ENCODE measurements around the gene SLC25A43. TPM values are rescaled to one million over a fixed set of nuclear protein-coding genes. Genes with fewer than 3 reads are reported as not detected.
"Not testable (repeated sequence)": the region's sequence is repeated elsewhere in the genome, so short reads cannot be mapped to it uniquely, and the experiment has no call there.

The SLC25A43 gene
- total and polyA plus RNA-seq, 2 experiments from 2014 or later: 28.4 to 53.4 TPM

GRCh38 chrX:119429471-119429870 is 30.3 kb downstream of the SLC25A43 start:
- no peaks in the 10 kb centered on the region for H4K20me1 ChIP-seq (ENCODE audit: insufficient read depth)
- 85 to 89% methylated on average over 3 of the region's 4 CpGs for WGBS, 2 experiments (ENCODE audit: low coverage in 1 of 2, low lambda C conversion rate in 2 of 2, missing lambda C conversion rate in 2 of 2)
- no peak overlapping the region for H3K4me3 ChIP-seq
- no peaks in the 10 kb centered on the region for H3K36me3 ChIP-seq (ENCODE audit: low read depth)
- DNase-seq: peak; percentile 11
- no peak overlapping the region for H2AFZ ChIP-seq
- no peak overlapping the region for H3K9ac ChIP-seq
- no peak overlapping the region for H3K4me2 ChIP-seq (ENCODE audit: unreplicated experiment)
- H3K9me2 ChIP-seq (ENCODE audit: insufficient read depth): no peaks in the 10 kb centered on the region
- TF ChIP-seq EZH2phosphoT487 (IDR thresholded peaks at IDR 0.05; ENCODE audit: insufficient read depth, low read depth) (no peak), EZH2 (IDR thresholded peaks at IDR 0.05; ENCODE audit: insufficient read depth, poor library complexity, severe bottlenecking) (no peak)
- no peaks in the 10 kb centered on the region for H3F3A ChIP-seq (ENCODE audit: insufficient read depth)
- H3K4me1 ChIP-seq (ENCODE audit: insufficient read depth): peaks cover 5% of the 10 kb centered on the region; the same call in 1 of the 2 replicates
- H3K27ac ChIP-seq: no peak overlapping the region
- no peaks in the 10 kb centered on the region for H3K27me3 ChIP-seq (replicated peaks; ENCODE audit: insufficient read depth)
- no peaks in the 10 kb centered on the region for H3K9me3 ChIP-seq (ENCODE audit: low read depth)
- 0 out of 2 replicates have a peak, but pooled peaks cover 8% of the 10 kb centered on the region for H3K79me2 ChIP-seq (ENCODE audit: insufficient read depth)
- in situ Hi-C loops (cut with MboI): no loop called here

GRCh38 chrX:119441295-119441694 is 42.2 kb downstream of the SLC25A43 start:
- WGBS, 2 experiments (ENCODE audit: low coverage in 1 of 2, low lambda C conversion rate in 2 of 2, missing lambda C conversion rate in 2 of 2): 98 to 100% methylated on average over 8 to 9 of the region's 17 CpGs
- H3K4me1 ChIP-seq (ENCODE audit: insufficient read depth); H3F3A ChIP-seq (ENCODE audit: insufficient read depth); DNase-seq; H3K36me3 ChIP-seq (ENCODE audit: low read depth); H3K9me3 ChIP-seq (ENCODE audit: low read depth); H3K4me2 ChIP-seq (ENCODE audit: unreplicated experiment); H4K20me1 ChIP-seq (ENCODE audit: insufficient read depth); H3K79me2 ChIP-seq (ENCODE audit: insufficient read depth); H2AFZ ChIP-seq; H3K9me2 ChIP-seq (ENCODE audit: insufficient read depth); in situ Hi-C loops (cut with MboI); H3K27me3 ChIP-seq (replicated peaks; ENCODE audit: insufficient read depth); H3K9ac ChIP-seq; H3K4me3 ChIP-seq; H3K27ac ChIP-seq: not testable (repeated sequence)

- Histone ChIP-seq H3F3A (ENCODE audit: insufficient read depth) (no peaks in the 10 kb centered on the region), H3K79me2 (ENCODE audit: insufficient read depth) (no peaks in the 10 kb centered on the region), H3K4me3 (no peak overlapping the region), H3K27ac (no peak overlapping the region), H3K9me2 (ENCODE audit: insufficient read depth) (no peaks in the 10 kb centered on the region), H3K9ac (no peak overlapping the region), H2AFZ (no peak overlapping the region), H3K27me3 (replicated peaks; ENCODE audit: insufficient read depth) (no peaks in the 10 kb centered on the region), H4K20me1 (ENCODE audit: insufficient read depth) (no peaks in the 10 kb centered on the region), H3K4me2 (ENCODE audit: unreplicated experiment) (no peak overlapping the region), H3K36me3 (ENCODE audit: low read depth) (no peaks in the 10 kb centered on the region; the same call in 1 of the 2 replicates), H3K9me3 (ENCODE audit: low read depth) (no peaks in the 10 kb centered on the region), H3K4me1 (ENCODE audit: insufficient read depth) (no peaks in the 10 kb centered on the region)
- no peak for TF ChIP-seq EZH2phosphoT487 (IDR thresholded peaks at IDR 0.05; ENCODE audit: insufficient read depth, low read depth)
- TF ChIP-seq EZH2 (IDR thresholded peaks at IDR 0.05; ENCODE audit: insufficient read depth, poor library complexity, severe bottlenecking): no peak
- in situ Hi-C loops (cut with MboI): no loop called here
- DNase-seq: no peak
- 50% methylated on average over 2 of the region's 2 CpGs for WGBS, 2 experiments (ENCODE audit: low coverage in 1 of 2, low lambda C conversion rate in 2 of 2, missing lambda C conversion rate in 2 of 2)
Observed at GRCh38 chrX:119442286-119442685, 43.1 kb downstream of the SLC25A43 start.

- H4K20me1 ChIP-seq (ENCODE audit: insufficient read depth): no peaks in the 10 kb centered on the region
- WGBS, 2 experiments (ENCODE audit: low coverage in 1 of 2, low lambda C conversion rate in 2 of 2, missing lambda C conversion rate in 2 of 2): 78 to 83% methylated on average over 4 of the region's 4 CpGs
- TF ChIP-seq EZH2 (IDR thresholded peaks at IDR 0.05; ENCODE audit: insufficient read depth, poor library complexity, severe bottlenecking) (no peak), EZH2phosphoT487 (IDR thresholded peaks at IDR 0.05; ENCODE audit: insufficient read depth, low read depth) (no peak)
Observed at GRCh38 chrX:119453202-119453601, 54.1 kb downstream of the SLC25A43 start.

GRCh38 chrX:119455264-119455663 is 56.1 kb downstream of the SLC25A43 start:
- H3K4me2 ChIP-seq (ENCODE audit: unreplicated experiment): no peak overlapping the region
- TF ChIP-seq EZH2phosphoT487 (IDR thresholded peaks at IDR 0.05; ENCODE audit: insufficient read depth, low read depth): no peak
- no peak for TF ChIP-seq EZH2 (IDR thresholded peaks at IDR 0.05; ENCODE audit: insufficient read depth, poor library complexity, severe bottlenecking)
- in situ Hi-C loops (cut with MboI): no loop called here
- no peak overlapping the region for H3K9ac ChIP-seq
- H3F3A ChIP-seq (ENCODE audit: insufficient read depth): peaks cover 12% of the 10 kb centered on the region
- H3K4me3 ChIP-seq: no peak overlapping the region
- H3K36me3 ChIP-seq (ENCODE audit: low read depth): peaks cover 12% of the 10 kb centered on the region; the same call in 1 of the 2 replicates
- no peaks in the 10 kb centered on the region for H3K79me2 ChIP-seq (ENCODE audit: insufficient read depth)
- H3K27me3 ChIP-seq (replicated peaks; ENCODE audit: insufficient read depth): no peaks in the 10 kb centered on the region
- H3K9me3 ChIP-seq (ENCODE audit: low read depth): no peaks in the 10 kb centered on the region
- WGBS, 2 experiments (ENCODE audit: low coverage in 1 of 2, low lambda C conversion rate in 2 of 2, missing lambda C conversion rate in 2 of 2): 100% methylated on average over 1 of the region's 1 CpG
- H4K20me1 ChIP-seq (ENCODE audit: insufficient read depth): no peaks in the 10 kb centered on the region
- H3K4me1 ChIP-seq (ENCODE audit: insufficient read depth): peaks cover 10% of the 10 kb centered on the region; the same call in 1 of the 2 replicates
- peak; percentile 55 for DNase-seq
- H3K9me2 ChIP-seq (ENCODE audit: insufficient read depth): no peaks in the 10 kb centered on the region
- no peak overlapping the region for H2AFZ ChIP-seq
- H3K27ac ChIP-seq: no peak overlapping the region

More at GRCh38 chrX:119453202-119453601, 54.1 kb downstream of the SLC25A43 start:
- Histone ChIP-seq H3K4me1 (ENCODE audit: insufficient read depth) (0 out of 2 replicates have a peak, but pooled peaks cover 7% of the 10 kb centered on the region), H3K4me3 (no peak overlapping the region), H3K9me2 (ENCODE audit: insufficient read depth) (no peaks in the 10 kb centered on the region), H3K79me2 (ENCODE audit: insufficient read depth) (no peaks in the 10 kb centered on the region), H2AFZ (no peak overlapping the region), H3K9me3 (ENCODE audit: low read depth) (no peaks in the 10 kb centered on the region), H3K4me2 (ENCODE audit: unreplicated experiment) (no peak overlapping the region), H3K9ac (no peak overlapping the region), H3K27ac (no peak overlapping the region), H3F3A (ENCODE audit: insufficient read depth) (peaks cover 3% of the 10 kb centered on the region; the same call in 1 of the 2 replicates), H3K27me3 (replicated peaks; ENCODE audit: insufficient read depth) (no peaks in the 10 kb centered on the region), H3K36me3 (ENCODE audit: low read depth) (peaks cover 12% of the 10 kb centered on the region; the same call in 1 of the 2 replicates)
- DNase-seq: no peak
- in situ Hi-C loops (cut with MboI): no loop called here
